Amygdala (tissue), 56 donors: Measurements from ENCODE around the gene LPCAT3.

ENCODE experiments used
- DNase-seq, 56 donors: peaks; one replicate each; lab custom pipeline; 2025; lab: John Stamatoyannopoulos, UW

The LPCAT3 gene

DNA sequence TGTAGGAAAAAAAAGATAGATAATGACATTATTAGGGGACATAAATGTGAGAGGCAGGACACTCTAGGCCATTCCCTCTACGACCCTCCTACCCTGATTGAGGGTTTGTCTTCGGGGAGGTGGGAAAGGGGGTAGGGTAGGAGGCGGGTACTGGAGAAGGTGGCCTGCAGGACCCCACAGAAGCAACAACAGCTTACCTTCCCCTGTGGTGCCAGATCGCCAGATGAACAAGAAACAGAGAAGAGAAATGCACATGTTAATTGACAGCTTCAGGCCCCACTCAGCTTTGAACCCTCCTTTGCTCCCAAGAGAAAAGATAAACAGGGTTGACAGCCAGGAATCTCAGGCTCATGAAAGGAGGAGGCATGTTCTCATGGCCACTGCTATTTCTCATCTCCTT lies 52.6 kb downstream of the LPCAT3 start:
- DNase-seq, result no peak

DNA sequence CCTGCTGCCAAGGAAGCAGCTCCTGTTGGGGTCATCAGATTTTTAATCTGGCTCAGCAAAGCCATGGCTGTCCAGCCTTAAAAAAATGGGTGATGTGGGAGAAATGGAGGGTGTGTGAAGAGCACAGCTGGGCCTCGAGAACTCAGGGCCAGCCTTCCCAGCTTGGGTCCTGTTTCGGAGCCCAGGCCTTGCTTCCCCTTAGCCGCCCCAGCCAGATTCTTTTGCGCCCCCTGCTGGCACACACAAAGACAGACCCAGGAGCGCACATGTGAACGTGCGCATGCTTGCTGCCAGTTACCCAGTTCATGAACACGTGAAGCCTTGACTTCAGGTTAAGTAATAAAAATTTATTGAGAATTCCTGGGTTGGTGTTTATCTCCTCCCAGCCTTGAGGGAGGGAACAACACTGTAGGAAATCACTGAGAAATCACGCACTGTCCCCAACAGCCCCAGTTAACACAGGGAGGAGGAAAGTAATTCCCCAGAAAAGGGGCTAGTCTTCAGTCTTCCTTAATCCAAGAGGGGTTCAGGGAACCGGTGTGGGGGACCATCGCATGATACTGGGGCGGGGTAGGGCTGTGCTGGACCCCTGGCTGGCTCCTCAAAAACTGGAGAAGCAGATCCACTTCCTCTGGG lies 53.1 kb downstream of the LPCAT3 start:
- DNase-seq, result peak in 52 of 56 donors; percentile 21 to 85 (median 61)

DNA sequence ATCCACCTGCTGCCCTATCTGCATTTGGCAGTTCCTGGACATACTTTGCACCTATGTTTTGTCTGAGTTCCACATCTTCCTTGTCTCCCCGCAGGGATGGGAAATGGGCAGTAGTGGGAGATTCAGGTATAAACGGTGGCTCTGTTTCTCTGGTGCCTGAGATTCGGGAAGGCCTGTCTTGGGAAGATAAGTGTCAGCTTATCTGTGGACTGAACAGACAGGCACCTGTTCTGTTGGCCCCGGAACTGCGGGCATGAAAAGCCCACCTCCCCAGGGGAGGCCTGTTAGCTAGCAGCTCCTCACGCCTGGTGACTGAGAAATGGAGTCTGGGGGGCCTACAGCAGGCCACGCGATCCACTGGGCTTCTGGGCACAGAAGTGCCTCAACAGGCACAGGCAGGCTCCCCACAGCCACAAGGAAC lies 53.7 kb downstream of the LPCAT3 start:
- no peak for DNase-seq

DNA sequence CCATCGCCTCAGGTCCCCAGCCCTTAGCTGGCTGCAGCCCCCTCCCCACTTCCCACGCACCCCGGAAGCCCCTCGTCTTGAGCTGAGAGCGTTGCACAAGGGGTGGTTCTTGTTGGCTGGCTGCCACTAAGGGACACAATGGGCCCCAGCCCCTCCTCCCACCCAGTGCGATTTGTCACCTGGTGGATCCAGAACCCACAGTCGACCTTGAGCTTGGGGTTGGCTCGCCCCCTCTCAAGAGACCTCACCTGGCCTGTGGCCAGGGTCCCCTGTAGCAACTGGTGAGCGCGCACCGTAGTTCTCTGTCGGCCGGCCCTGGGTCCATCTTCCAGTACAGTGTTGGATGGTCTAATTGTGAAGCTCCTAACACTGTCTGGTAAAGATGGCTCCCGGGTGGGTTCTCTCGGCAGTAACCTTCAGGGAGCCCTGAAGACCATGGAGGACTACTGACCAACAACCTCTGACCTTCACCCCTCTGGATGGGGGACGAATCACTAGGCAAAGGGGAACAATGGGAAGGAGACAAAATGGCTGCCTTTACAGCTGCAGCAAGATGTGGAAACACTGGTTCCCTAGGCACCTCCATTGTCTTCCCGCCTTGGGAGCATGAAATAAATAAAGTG lies 54.4 kb downstream of the LPCAT3 start:
- DNase-seq, result no peak

DNA sequence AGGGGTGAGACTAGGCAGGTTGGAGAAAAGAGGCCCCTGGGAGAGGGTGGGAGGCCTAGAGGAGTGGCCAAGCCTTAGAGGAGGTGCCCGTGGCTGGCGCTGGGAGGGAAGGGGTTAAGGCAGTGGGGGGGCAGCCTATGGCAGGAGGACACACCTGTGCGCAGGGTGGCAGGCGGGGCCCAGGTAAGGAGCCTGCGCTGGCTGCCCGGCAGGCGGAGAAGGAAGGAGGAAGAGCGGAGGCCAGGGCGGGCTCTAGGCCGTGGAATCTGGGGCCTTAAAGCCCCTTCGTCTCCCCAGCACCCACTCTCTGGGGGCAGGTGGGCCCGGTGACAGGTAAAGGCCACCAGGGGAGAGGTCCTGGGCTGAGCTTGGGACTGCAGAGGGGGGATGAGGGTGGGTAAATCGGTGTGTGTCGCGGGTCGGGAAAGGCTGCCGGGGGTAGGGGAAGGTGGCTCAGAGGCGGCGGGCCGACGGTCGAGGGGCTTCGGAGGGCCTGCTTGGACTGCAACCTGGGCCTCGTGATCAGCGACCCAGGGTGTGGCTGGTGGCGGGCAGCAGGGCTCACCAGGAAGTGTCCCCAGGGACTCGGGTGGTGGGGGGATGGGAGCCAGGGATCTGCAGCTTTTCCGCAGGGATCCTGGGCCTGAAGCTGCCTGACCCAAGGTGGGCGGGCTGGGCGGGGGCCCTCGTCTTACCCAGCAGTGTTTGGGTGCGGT lies 55.1 kb downstream of the LPCAT3 start:
- no peak for DNase-seq

DNA sequence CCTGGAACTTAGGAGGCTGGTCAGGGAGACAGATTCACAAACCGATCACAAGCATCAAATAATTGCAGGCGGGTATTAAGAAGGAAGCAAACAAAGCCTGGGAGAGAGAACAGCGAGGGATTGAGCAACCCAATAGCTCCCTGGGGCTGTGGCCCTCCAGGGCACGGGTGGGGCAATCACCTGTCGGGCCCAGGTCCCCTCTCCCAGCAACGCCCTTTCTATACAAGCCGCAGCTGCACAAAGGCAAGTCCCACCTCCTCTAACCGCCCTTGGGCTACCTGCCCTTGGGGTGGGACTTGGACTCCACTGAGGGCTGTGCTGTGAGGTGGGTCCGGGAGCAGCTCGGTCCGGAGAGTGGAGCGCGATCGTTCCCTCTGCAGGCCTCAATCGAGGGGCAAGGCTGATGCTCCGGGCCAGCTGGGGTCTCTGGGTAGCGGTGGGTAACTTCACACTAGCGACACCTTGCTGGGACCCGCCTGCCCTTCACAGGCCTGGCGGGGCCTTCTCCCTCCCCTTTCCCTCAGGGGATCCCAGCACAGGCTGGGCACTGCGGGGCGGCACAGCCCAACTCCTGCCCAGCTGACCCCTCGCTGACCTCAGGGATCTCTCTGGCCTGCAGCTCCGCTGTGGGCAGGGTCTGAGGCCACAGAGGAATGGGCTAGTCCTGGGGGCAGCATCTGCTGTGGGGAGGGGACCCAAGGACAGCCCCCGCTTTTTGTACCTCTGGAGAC lies 55.8 kb downstream of the LPCAT3 start:
- no peak for DNase-seq

DNA sequence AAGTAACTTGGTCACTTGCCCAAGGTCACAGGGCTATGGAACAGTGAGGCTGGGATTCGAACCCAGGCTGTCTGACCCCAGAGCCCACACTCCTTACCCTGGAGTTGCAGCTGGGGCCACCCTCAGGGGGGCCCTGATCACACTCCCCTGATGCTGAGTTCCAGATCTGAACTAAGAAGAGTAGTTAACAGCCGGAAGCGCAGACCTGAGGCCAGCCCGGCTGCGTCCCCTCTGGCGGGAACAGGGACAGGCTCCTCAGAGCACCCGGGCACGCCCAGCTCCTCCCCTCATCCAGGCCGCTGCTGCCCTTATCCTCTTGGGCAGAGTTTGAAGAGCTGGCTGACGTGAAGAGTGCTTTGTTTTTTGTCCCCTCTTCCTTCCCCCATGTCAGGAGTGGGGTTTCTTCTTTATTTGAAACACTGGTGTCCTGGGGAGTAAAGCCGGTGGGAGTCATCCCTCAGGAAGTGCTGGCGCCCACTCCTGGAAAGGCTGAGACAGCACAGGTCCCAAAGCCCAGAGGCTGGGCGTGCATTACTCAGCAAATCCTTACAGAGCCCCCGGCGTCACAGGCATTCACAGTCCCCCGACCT lies 56.5 kb downstream of the LPCAT3 start:
- DNase-seq, result peak in 6 of 56 donors; percentile 25 to 39 (median 30)

DNA sequence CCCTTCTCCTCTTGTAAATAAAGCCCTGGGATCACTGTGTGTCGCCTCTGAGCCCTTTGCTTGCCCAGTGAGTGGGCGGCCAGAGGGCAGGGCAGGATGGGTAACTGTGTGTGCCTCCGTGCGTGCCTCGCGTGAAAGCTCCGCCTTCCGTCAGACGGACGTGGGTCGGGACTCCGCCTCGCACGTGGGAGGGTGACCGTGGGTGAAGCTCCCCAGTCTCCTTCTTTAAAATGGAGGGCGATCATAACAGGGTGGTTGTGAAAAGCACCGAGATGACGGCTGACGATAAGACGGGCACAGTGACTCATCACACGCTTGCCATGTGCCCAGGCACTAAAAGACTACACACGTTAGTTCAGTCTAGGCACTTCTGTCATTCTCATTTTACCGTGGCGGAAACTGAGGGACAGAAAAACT lies 57.0 kb downstream of the LPCAT3 start:
- DNase-seq, result no peak

DNA sequence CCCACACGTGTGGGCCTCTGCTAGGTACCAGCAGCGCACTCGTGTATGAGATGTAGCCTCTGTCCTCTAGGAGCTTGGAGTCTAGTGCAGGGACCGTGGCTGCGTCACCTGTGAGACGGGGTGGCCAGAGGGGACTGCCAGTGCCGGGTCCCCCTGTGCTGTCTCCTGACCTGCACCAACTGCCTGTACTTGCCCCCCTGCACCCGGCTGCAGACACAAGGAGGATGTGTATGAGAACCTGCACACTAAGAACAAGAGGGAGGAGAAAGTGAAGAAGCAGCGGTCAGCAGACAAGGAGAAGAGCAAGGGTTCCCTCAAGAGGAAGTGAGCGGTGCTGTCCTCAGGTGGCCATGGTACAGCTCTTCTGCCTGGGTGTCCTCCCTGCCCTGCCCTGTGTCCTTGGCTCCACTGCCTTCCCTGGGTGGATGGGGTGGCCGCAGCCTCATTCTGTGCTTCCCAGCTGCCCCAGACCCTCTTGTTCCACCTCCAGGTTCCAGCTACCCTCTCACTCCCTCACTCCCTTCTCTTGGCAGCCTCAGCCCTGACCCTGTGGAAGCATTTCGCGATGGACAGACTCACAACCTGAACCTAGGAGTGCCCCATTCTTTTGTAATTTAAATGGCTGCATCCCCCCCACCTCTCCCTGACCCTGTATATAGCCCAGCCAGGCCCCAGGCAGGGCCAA lies 57.5 kb downstream of the LPCAT3 start:
- DNase-seq, result no peak

DNA sequence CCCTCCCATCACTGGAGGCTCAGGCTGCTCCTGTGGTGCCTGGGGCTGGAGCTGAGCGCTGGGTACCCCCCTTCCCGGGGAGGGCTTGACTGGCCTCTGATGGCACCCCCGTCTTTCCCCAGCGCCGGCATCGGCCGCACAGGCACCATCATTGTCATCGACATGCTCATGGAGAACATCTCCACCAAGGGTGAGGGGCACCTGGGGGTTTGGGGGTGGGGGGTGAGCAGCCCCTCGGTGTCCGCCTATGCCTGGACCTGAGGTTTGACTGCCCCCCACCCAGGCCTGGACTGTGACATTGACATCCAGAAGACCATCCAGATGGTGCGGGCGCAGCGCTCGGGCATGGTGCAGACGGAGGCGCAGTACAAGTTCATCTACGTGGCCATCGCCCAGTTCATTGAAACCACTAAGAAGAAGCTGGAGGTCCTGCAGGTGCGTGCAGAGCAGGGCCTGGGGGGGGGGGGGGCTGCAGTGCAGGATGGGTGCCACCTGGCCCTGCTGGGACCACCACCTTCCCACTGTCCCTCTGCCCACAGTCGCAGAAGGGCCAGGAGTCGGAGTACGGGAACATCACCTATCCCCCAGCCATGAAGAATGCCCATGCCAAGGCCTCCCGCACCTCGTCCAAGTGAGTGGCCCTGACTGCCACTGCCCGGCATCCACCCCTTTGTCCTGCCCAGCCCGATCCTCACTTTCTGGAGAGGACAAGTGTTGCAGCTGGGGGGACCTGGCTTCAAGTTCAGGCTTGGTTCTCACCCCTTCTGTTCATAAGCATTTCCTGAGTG lies 58.3 kb downstream of the LPCAT3 start:
- DNase-seq, result no peak

DNA sequence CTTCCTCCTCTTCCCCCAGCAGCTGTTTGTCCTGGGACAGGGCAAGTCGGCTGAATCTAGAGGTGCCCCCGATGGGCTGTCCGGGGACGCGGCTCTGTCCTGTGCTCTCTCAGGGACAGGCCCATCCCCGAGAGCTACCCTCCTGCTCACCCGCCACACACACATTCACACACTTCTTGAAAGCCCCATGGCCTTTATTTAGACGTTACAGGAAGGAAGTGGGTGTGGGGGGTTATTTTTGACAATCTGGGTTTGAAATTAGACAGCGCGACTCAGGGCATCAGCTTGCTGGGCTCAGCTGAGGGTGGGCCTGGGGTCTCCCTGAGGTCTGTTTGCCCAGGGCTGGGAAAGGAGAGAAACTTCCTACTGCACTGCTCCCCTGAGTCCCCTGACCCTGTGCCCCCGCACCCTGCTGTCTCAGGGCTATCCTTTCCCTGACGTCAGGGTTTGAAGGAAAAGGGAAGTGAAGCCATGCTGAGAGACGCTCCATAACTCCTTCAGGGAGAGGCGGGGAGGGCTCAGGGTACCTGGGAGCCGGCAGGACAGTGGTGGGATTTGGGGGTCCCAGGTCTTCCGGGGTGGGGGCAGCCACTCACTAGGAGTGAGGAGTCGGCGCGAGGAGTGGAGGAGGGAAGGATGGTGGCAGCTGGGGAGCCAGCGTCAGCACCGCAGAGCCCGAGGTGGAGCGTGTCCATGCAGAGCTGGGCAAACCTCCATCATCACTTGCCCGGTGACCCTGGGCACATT lies 59.0 kb downstream of the LPCAT3 start:
- peak in 3 of 56 donors; percentile 15 to 49 (median 35) for DNase-seq

DNA sequence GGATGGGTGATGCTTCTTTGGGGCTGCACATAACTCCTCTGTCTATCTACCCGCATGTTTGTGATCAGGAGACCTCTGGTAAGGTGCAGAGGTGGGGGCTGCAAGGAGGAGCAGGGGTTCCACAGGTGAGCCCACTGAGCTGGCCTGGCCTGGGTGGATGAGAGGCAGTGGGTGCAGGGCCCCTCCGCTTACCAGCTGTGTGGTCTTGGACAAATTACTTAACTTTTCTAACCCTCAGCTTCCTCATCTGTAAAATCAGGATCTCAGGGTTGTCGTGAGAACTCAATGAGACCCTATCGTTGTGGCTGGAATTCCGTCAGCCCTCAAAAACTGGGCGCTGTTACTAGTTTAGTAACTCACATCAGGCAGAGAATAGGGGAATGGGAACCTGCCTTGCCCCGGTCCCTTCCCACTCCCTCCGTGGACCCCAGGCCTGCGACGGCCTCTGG lies 59.6 kb downstream of the LPCAT3 start:
- no peak for DNase-seq

DNA sequence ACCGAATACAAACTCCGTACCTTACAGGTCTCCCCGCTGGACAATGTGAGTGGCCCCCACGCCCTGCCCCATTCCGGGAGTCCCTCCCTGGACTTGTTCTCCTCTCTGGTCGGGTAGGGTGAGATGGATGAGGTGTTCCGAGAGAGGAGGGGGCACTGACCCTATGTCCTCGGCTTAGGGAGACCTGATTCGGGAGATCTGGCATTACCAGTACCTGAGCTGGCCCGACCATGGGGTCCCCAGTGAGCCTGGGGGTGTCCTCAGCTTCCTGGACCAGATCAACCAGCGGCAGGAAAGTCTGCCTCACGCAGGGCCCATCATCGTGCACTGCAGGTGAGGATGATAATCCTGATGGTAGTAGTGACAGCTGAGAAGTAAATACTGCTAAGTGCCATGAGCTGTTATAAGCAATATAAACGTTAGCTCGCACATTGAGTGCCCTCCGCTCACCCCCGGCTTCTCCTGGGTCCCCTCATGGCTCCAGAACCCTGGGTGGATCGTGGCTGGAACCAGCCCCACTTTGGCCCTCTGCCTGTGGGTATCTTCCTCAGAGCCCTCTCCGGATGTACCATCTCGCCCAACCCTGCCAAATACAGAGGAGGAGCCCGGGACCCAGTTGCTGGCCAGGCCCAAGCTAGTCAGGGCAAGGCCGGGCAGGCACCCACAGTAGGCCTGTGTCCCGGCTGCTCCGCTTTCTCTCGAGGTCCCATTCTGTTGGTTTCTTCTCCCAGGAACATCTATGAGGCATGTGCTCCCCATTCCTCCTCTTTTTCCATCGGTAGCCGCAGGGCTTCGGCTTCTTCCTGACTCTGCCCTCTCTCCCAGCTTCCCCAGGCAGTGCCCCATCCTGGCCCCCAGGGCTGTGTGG lies 60.3 kb downstream of the LPCAT3 start:
- no peak for DNase-seq

DNA sequence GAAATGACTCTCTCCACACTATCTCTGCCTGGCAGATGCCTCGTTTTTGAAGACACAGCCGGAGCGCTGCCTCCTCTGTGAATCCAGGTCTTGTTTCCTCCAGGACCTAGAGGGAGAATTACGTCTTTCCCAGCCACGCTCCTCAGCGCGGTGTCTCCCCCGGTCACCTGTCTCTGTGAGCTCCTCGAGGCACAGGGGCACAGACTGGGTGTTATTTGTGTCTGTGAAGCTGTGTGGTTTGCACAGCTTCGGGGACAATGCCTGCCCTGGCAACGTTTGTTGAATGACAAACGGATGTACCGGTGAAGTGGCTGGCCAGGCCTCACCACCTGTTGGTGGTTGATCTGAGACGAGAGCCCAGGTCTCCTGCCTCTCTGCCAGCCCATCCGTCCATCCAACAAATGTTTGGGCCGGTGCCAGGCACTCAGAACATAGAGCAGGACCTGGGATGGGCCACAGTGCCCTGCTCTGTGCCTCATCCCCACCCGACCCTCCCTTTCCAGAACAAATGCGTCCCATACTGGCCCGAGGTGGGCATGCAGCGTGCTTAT lies 61.0 kb downstream of the LPCAT3 start:
- DNase-seq, result no peak

DNA sequence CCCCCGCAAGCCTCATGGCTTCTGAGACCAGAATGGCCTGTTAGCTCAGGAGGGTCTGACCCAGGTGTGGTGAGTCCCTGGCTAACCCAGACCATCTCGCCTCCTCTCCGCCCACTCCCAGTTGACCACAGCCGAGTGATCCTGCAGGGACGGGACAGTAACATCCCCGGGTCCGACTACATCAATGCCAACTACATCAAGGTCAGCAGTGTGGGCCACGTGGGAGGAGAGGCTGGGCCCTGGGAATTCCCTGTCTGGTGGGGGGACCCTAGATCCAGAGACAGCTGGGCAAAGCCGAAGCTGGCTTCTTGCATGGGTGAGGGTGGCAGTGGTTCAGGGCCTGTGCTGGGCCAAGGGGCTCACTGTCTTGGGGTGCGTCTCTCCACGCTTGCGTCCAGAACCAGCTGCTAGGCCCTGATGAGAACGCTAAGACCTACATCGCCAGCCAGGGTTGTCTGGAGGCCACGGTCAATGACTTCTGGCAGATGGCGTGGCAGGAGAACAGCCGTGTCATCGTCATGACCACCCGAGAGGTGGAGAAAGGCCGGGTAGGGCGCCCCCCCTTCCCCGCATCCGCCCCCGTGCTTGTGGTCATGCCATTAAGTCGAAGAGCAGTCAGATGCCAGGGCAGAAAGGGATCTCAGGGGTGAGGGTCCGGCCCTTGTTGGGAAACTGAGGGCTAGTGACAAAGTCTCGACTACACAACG lies 62.1 kb downstream of the LPCAT3 start:
- no peak for DNase-seq
